Measurements from ENCODE around the gene EIF4G3. TPM values are rescaled to one million over a fixed set of nuclear protein-coding genes. Genes with fewer than 3 reads are reported as not detected.

EIF4G3 gene
- total and polyA plus RNA-seq, 2 donors (not counting 3 experiments of a cell fraction or from before 2014, with no cell fraction given), result 40.7 to 78.5 TPM

- no peak overlapping the region for H2AFZ ChIP-seq (ENCODE audit: low read depth, low read length)
- H3K9me3 ChIP-seq (replicated peaks; ENCODE audit: control insufficient read depth, insufficient read depth, low read length), result no peaks in the 10 kb centered on the region
- BruUV-seq (replicated peaks), result no TSS peak
- H3K36me3 ChIP-seq (ENCODE audit: control insufficient read depth in 2 of 2, extremely low read depth in 1 of 2, insufficient read depth in 2 of 2, low read length in 2 of 2), result no peaks in the 10 kb centered on the region
- H3K27me3 ChIP-seq (ENCODE audit: control insufficient read depth in 2 of 2, insufficient read depth in 2 of 2, low read length in 2 of 2), result no peaks in the 10 kb centered on the region
- no peak overlapping the region for H3K4me3 ChIP-seq (replicated peaks in 1 of 3; ENCODE audit: insufficient read depth in 1 of 3, low read depth in 1 of 3, low read length in 3 of 3)
- ChIA-PET CTCF (no interaction called here), POLR2A (no interaction called here)
- no peaks in the 10 kb centered on the region for H3K9me1 ChIP-seq (replicated peaks; ENCODE audit: control insufficient read depth, extremely low read depth, insufficient read depth, low read length)
- FAIRE-seq (no peak), DNase-seq (ENCODE audit: low read depth, low spot score) (no peak)
- TF ChIP-seq POLR2AphosphoS5 (IDR thresholded peaks at IDR 0.05; ENCODE audit: insufficient read depth, low read depth, low read length) (no peak), JUN (IDR thresholded peaks at IDR 0.05; ENCODE audit: borderline replicate concordance, insufficient read depth, insufficient read length, low read depth) (no peak), POLR2A (IDR thresholded peaks at IDR 0.05; ENCODE audit: low read depth, low read length) (no peak), FOS (IDR thresholded peaks at IDR 0.05; ENCODE audit: borderline replicate concordance, insufficient read depth, low read length) (no peak), GATA2 (IDR thresholded peaks at IDR 0.05; ENCODE audit: insufficient read depth, insufficient read length, low read depth, low read length) (no peak), MYC (IDR thresholded peaks at IDR 0.05; ENCODE audit: low read depth, low read length) (no peak), EZH2 (IDR thresholded peaks at IDR 0.05; ENCODE audit: borderline replicate concordance, low read depth, low read length, severe bottlenecking) (no peak), MAX (IDR thresholded peaks at IDR 0.05; ENCODE audit: insufficient read depth, insufficient read length) (no peak)
- TF ChIP-seq, protein P1, sequence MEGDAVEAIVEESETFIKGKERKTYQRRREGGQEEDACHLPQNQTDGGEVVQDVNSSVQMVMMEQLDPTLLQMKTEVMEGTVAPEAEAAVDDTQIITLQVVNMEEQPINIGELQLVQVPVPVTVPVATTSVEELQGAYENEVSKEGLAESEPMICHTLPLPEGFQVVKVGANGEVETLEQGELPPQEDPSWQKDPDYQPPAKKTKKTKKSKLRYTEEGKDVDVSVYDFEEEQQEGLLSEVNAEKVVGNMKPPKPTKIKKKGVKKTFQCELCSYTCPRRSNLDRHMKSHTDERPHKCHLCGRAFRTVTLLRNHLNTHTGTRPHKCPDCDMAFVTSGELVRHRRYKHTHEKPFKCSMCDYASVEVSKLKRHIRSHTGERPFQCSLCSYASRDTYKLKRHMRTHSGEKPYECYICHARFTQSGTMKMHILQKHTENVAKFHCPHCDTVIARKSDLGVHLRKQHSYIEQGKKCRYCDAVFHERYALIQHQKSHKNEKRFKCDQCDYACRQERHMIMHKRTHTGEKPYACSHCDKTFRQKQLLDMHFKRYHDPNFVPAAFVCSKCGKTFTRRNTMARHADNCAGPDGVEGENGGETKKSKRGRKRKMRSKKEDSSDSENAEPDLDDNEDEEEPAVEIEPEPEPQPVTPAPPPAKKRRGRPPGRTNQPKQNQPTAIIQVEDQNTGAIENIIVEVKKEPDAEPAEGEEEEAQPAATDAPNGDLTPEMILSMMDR (IDR thresholded peaks at IDR 0.05; ENCODE audit: extremely low read depth in 1 of 2, insufficient read depth in 1 of 2, low read depth in 1 of 2, low read length in 2 of 2), result no peak
- no peaks in the 10 kb centered on the region for H4K20me1 ChIP-seq (replicated peaks; ENCODE audit: control insufficient read depth, extremely low read depth, insufficient read depth, low read length)
- intact Hi-C loops (cut with micrococcal nuclease) (no loop called here), dilution Hi-C loops (cut with MboI; ENCODE audit: extremely low pct_ligation_motif_present, low sequenced_read_pairs) (no loop called here)
- no peak overlapping the region for H3K4me2 ChIP-seq (ENCODE audit: insufficient read depth, low read length)
- H3K4me1 ChIP-seq (ENCODE audit: control insufficient read depth, extremely low read depth, insufficient read depth, low read length), result peaks cover 11% of the 10 kb centered on the region
- peaks cover 71% of the 10 kb centered on the region for H3K79me2 ChIP-seq (ENCODE audit: control insufficient read depth, insufficient read depth, low read length)
- H3K9ac ChIP-seq (replicated peaks; ENCODE audit: extremely low read depth, insufficient read depth, low read length), result no peak overlapping the region
- no peak overlapping the region for H3K27ac ChIP-seq (ENCODE audit: insufficient read depth, low read depth, low read length)
These were observed 22.0 kb downstream of the EIF4G3 start for GRCh38 chr1:21154717-21155116.

Measured in endothelial cell of umbilical vein (primary cell).